SK-N-SH treated with all-trans-retinoic acid at 6 μM for 48 hours (cell line): ENCODE data around the gene IVNS1ABP.

Source experiments
- ATAC-seq: fragments of 200-7000 bp; cut with Tn5 transposase; 3 replicates; pipeline ENCODE4 v1.9.1; 2020; ENCODE audit warnings: mild to moderate bottlenecking, moderate library complexity
- BACH2 ChIP-seq: fragments of 250-450 bp; sonication (Bioruptor Pico); IDR thresholded peaks from 2 replicates; pipeline ENCODE4 v1.9.0; 2021; ENCODE audit warnings: mild to moderate bottlenecking, borderline replicate concordance
- CSDC2 ChIP-seq: fragments of 250-450 bp; sonication (Bioruptor Pico); IDR thresholded peaks from 2 replicates; pipeline ENCODE4 v1.5.0; 2020; ENCODE audit warnings: mild to moderate bottlenecking, moderate library complexity
- ESRRG ChIP-seq: fragments of 250-450 bp; sonication (Bioruptor Pico); IDR thresholded peaks from 2 replicates; pipeline ENCODE4 v1.6.1; 2021; ENCODE audit warnings: mild to moderate bottlenecking
- GLIS3 ChIP-seq: fragments of 250-450 bp; sonication (Bioruptor Pico); IDR thresholded peaks from 2 replicates; pipeline ENCODE4 v1.5.0; 2020; ENCODE audit warnings: mild to moderate bottlenecking, moderate library complexity
- ISL1 ChIP-seq: fragments of 250-450 bp; sonication (Bioruptor Pico); IDR thresholded peaks from 2 replicates; pipeline ENCODE4 v2.1.2; 2022; ENCODE audit warnings: mild to moderate bottlenecking, moderate library complexity
- OSR1 ChIP-seq: fragments of 250-450 bp; sonication (Bioruptor Pico); IDR thresholded peaks from 2 replicates; pipeline ENCODE4 v1.8.0; 2022; ENCODE audit warnings: moderate library complexity, mild to moderate bottlenecking, inconsistent platforms
- PPARA ChIP-seq: fragments of 250-450 bp; sonication (Bioruptor Pico); IDR thresholded peaks from 2 replicates; pipeline ENCODE4 v1.5.0; 2020; ENCODE audit warnings: mild to moderate bottlenecking, borderline replicate concordance
- RARB ChIP-seq: fragments of 250-450 bp; sonication (Bioruptor Pico); IDR thresholded peaks from 2 replicates; pipeline ENCODE4 v1.8.0; 2021; ENCODE audit warnings: mild to moderate bottlenecking, moderate library complexity
- SNAI2 ChIP-seq: fragments of 250-450 bp; sonication (Bioruptor Pico); IDR thresholded peaks from 2 replicates; pipeline ENCODE4 v1.5.0; 2020; ENCODE audit warnings: mild to moderate bottlenecking, moderate library complexity
- TCF4 ChIP-seq: fragments of 250-450 bp; sonication (Bioruptor Pico); IDR thresholded peaks from 2 replicates; pipeline ENCODE4 v1.8.0; 2021; ENCODE audit warnings: mild to moderate bottlenecking, moderate library complexity, borderline replicate concordance
- TOX ChIP-seq: fragments of 250-450 bp; sonication (Bioruptor Pico); IDR thresholded peaks from 2 replicates; pipeline ENCODE4 v1.8.0; 2021; ENCODE audit warnings: mild to moderate bottlenecking, moderate library complexity, borderline replicate concordance
- ZC3H10 ChIP-seq: fragments of 250-450 bp; sonication (Bioruptor Pico); IDR thresholded peaks from 2 replicates; pipeline ENCODE4 v1.5.1; 2021; ENCODE audit warnings: mild to moderate bottlenecking, moderate library complexity
- ZFP30 ChIP-seq: fragments of 450-650 bp; formaldehyde crosslinking; IDR thresholded peaks from 2 replicates; pipeline ENCODE4 v1.5.0; 2022; ENCODE audit warnings: mild to moderate bottlenecking, moderate library complexity
- ZNF565 ChIP-seq: fragments of 450-650 bp; formaldehyde crosslinking; conservative IDR thresholded peaks from 2 replicates; pipeline ENCODE4 v1.5.0; 2020; ENCODE audit warnings: low read depth, mild to moderate bottlenecking, moderate library complexity
- ZNF70 ChIP-seq: fragments of 450-650 bp; formaldehyde crosslinking; IDR thresholded peaks from 2 replicates; pipeline ENCODE4 v1.5.0; 2020; ENCODE audit warnings: mild to moderate bottlenecking, moderate library complexity
- ZNF8 ChIP-seq: fragments of 450-650 bp; formaldehyde crosslinking; IDR thresholded peaks from 2 replicates; pipeline ENCODE4 v1.5.0; 2020; ENCODE audit warnings: mild to moderate bottlenecking, moderate library complexity
- TF ChIP-seq, protein P1 (sequence below): fragments of 250-450 bp; sonication (Bioruptor Pico); IDR thresholded peaks from 2 replicates; pipeline ENCODE4 v1.5.0; 2020; ENCODE audit warnings: mild to moderate bottlenecking, moderate library complexity
- TF ChIP-seq, protein P2 (sequence below): fragments of 250-450 bp; sonication (Bioruptor Pico); IDR thresholded peaks from 2 replicates; pipeline ENCODE4 v1.5.1; 2020; ENCODE audit warnings: low read depth, mild to moderate bottlenecking, moderate library complexity
- TF ChIP-seq, protein P3 (sequence below): fragments of 250-450 bp; sonication (Bioruptor Pico); IDR thresholded peaks from 2 replicates; pipeline ENCODE4 v1.5.1; 2021; ENCODE audit warnings: mild to moderate bottlenecking, moderate library complexity
- TF ChIP-seq, protein P4 (sequence below): fragments of 250-450 bp; sonication (Bioruptor Pico); IDR thresholded peaks from 2 replicates; pipeline ENCODE4 v1.8.0; 2020; ENCODE audit warnings: mild to moderate bottlenecking, moderate library complexity, borderline replicate concordance

IVNS1ABP gene

DNA sequence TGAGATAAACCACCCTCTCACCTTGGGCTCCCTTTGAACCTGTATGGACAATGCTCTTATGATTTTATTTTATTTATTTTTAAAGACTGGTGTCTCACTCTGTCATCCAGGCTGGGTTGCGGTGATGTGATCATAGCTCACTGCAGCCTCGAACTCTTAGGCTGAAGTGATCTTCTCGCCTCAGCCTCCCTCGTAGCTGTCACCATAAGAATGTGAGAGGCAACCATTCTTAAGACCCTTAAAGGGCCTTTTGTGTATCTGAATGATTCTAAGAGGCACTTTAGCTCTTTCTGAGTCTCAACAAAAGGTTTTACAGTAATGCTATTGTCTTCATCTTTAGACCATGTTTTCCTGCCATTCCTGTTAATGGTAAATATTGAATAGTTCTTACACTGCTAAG, 67.0 kb downstream of the IVNS1ABP start:
- no peak for ATAC-seq
- TF ChIP-seq RARB (CRISPR knock-in tag) (no peak), BACH2 (no peak)

DNA sequence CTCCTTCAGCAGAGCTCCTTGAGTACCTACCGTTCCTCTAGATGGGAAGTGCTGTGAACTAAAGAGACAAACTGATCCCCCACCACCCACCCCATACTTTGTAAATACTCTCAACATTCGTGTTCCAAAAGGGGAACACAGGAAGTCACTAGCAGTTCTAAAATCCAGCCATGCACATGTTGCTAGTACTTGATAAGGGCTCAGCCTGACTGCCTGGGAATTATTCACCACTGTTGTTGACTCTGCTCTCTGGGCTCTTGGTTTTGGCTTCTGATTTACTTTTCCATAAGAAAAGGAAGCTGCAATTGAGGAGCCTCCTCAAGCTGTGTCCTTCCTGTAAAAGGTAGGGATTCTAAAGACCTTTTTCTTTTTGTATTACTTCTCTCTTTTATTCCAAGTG, 67.5 kb downstream of the IVNS1ABP start:
- TF ChIP-seq PPARA (CRISPR knock-in tag) (no peak), SNAI2 (CRISPR knock-in tag) (no peak), ZNF70 (CRISPR knock-in tag) (no peak), GLIS3 (no peak), OSR1 (CRISPR knock-in tag) (no peak), ESRRG (CRISPR knock-in tag) (no peak), ZNF565 (no peak), TOX (CRISPR knock-in tag) (no peak), BACH2 (no peak), TCF4 (CRISPR knock-in tag) (no peak), CSDC2 (CRISPR knock-in tag) (no peak), ZC3H10 (CRISPR knock-in tag) (no peak), ZNF8 (CRISPR knock-in tag) (no peak), ZFP30 (no peak), ISL1 (CRISPR knock-in tag) (no peak), RARB (CRISPR knock-in tag) (no peak)
- TF ChIP-seq, protein P1, sequence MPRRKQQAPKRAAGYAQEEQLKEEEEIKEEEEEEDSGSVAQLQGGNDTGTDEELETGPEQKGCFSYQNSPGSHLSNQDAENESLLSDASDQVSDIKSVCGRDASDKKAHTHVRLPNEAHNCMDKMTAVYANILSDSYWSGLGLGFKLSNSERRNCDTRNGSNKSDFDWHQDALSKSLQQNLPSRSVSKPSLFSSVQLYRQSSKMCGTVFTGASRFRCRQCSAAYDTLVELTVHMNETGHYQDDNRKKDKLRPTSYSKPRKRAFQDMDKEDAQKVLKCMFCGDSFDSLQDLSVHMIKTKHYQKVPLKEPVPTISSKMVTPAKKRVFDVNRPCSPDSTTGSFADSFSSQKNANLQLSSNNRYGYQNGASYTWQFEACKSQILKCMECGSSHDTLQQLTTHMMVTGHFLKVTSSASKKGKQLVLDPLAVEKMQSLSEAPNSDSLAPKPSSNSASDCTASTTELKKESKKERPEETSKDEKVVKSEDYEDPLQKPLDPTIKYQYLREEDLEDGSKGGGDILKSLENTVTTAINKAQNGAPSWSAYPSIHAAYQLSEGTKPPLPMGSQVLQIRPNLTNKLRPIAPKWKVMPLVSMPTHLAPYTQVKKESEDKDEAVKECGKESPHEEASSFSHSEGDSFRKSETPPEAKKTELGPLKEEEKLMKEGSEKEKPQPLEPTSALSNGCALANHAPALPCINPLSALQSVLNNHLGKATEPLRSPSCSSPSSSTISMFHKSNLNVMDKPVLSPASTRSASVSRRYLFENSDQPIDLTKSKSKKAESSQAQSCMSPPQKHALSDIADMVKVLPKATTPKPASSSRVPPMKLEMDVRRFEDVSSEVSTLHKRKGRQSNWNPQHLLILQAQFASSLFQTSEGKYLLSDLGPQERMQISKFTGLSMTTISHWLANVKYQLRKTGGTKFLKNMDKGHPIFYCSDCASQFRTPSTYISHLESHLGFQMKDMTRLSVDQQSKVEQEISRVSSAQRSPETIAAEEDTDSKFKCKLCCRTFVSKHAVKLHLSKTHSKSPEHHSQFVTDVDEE (CRISPR knock-in tag) = no peak
- TF ChIP-seq, protein P2, sequence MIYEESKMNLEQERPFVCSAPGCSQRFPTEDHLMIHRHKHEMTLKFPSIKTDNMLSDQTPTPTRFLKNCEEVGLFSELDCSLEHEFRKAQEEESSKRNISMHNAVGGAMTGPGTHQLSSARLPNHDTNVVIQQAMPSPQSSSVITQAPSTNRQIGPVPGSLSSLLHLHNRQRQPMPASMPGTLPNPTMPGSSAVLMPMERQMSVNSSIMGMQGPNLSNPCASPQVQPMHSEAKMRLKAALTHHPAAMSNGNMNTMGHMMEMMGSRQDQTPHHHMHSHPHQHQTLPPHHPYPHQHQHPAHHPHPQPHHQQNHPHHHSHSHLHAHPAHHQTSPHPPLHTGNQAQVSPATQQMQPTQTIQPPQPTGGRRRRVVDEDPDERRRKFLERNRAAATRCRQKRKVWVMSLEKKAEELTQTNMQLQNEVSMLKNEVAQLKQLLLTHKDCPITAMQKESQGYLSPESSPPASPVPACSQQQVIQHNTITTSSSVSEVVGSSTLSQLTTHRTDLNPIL = no peak
- TF ChIP-seq, protein P3, sequence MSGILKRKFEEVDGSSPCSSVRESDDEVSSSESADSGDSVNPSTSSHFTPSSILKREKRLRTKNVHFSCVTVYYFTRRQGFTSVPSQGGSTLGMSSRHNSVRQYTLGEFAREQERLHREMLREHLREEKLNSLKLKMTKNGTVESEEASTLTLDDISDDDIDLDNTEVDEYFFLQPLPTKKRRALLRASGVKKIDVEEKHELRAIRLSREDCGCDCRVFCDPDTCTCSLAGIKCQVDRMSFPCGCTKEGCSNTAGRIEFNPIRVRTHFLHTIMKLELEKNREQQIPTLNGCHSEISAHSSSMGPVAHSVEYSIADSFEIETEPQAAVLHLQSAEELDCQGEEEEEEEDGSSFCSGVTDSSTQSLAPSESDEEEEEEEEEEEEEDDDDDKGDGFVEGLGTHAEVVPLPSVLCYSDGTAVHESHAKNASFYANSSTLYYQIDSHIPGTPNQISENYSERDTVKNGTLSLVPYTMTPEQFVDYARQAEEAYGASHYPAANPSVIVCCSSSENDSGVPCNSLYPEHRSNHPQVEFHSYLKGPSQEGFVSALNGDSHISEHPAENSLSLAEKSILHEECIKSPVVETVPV (CRISPR knock-in tag) = no peak
- TF ChIP-seq, protein P4, sequence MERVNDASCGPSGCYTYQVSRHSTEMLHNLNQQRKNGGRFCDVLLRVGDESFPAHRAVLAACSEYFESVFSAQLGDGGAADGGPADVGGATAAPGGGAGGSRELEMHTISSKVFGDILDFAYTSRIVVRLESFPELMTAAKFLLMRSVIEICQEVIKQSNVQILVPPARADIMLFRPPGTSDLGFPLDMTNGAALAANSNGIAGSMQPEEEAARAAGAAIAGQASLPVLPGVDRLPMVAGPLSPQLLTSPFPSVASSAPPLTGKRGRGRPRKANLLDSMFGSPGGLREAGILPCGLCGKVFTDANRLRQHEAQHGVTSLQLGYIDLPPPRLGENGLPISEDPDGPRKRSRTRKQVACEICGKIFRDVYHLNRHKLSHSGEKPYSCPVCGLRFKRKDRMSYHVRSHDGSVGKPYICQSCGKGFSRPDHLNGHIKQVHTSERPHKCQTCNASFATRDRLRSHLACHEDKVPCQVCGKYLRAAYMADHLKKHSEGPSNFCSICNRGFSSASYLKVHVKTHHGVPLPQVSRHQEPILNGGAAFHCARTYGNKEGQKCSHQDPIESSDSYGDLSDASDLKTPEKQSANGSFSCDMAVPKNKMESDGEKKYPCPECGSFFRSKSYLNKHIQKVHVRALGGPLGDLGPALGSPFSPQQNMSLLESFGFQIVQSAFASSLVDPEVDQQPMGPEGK = no peak
- TF ChIP-seq, all 23 proteins: peak for 0
- ATAC-seq = no peak
